CD4-positive, alpha-beta T cell treated with Interleukin-17A for 1 hour (primary cell): ENCODE data around the gene ELOVL2.
"Not testable (repeated sequence)": the region's sequence is repeated elsewhere in the genome, so short reads cannot be mapped to it uniquely, and the experiment has no call there.

Experiments
- DNase-seq: peaks from one replicate; pipeline ENCODE4 v3.0.0-alpha.2; 2020

Gene ELOVL2

GRCh38 chr6:11018225-11018624 lies 25.9 kb downstream of the ELOVL2 start:
- no peak for DNase-seq

GRCh38 chr6:11017090-11017489 lies 27.0 kb downstream of the ELOVL2 start:
- DNase-seq, result no peak

- DNase-seq, result no peak
Observed at GRCh38 chr6:11016452-11016851, 27.7 kb downstream of the ELOVL2 start.

GRCh38 chr6:11015102-11015501 lies 29.0 kb downstream of the ELOVL2 start:
- no peak for DNase-seq

- no peak for DNase-seq
Observed at GRCh38 chr6:11013721-11014070, 30.4 kb downstream of the ELOVL2 start.

GRCh38 chr6:11012976-11013720 lies 31.0 kb downstream of the ELOVL2 start:
- DNase-seq, result no peak

DNA sequence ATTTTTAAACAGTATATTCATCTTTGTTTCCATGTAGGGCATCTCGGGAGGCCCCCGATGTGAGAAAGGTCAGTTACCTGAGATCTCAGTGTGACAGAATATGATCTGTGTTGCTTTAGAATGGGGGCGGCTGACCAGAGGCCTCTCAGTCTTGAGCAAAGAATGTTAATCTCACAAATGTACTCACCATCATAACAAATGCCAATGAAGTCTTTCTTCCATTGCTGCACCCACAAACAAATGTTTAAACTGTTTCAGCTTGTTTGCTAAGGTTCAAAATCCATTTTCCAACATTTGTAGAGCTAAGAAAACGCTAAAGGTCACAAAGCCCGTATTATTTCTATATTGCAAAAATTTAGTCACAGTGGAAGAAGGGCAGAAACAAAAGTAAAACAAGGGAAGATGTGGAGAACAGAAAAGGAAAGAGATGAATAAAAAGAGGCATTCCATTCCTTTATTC lies 31.8 kb downstream of the ELOVL2 start:
- no peak for DNase-seq

- DNase-seq, result no peak
Observed at GRCh38 chr6:11011787-11012234, 32.3 kb downstream of the ELOVL2 start.

- no peak for DNase-seq
Observed at GRCh38 chr6:11009353-11009752, 34.8 kb downstream of the ELOVL2 start.

DNA sequence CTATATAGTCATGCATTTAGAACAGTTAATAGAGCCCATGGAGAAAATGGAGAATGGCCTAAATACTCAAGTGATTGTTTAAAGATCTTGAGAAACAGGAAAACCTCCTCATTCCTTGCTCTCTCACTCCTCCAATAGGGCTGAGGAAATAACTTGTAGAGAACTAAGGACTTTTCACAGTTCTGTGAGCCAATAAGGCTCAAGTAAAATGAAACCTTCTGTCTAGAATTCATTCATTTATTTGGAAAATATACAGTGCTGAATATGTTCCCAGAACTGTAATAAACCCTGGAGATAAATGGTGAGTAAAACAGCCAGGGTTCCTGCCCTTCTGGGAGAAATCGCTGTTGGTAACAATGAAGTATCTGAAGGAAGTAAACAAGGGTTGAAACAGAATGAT lies 35.3 kb downstream of the ELOVL2 start:
- DNase-seq, result no peak

DNA sequence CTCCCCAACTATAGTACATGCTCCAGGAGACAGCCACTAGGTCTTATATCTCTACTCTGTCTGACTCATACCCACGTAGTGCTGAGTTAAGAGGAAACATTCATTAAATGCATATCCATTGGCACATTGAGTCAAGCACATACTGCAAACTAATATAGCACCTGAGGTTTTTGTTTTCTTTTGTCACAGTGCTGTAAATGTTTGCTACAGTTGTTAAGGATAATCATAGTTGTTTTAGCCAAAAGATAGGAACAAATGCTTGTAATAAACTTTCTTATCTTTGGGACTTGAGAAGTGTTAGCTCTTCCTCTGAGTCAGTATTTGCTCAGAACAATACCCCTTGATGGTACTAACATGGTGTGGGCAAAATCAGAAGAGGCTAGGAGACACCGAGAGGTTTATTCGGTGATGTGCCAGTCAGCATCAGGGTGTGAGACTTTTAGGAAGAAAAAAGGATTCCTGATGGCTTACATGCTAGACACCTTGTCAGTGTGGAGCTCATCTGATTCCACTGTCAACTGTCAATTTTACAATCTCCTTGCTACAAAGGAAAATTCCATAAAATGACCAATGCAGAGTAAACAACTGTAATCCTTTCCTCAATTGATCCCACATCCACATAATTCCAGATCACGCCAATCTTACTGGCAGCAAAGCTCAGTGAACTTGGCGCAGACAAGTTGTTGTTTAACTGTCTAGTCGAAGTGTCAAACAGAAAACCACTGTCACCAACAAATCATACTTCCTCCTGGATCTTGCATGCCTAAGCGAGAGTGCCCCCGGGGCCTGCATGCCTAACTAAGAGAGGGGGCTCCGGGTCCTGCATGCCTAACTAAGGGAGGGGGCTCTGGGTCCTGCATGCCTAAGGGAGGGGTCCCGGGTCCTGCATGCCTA lies 36.1 kb downstream of the ELOVL2 start:
- DNase-seq, result no peak

DNA sequence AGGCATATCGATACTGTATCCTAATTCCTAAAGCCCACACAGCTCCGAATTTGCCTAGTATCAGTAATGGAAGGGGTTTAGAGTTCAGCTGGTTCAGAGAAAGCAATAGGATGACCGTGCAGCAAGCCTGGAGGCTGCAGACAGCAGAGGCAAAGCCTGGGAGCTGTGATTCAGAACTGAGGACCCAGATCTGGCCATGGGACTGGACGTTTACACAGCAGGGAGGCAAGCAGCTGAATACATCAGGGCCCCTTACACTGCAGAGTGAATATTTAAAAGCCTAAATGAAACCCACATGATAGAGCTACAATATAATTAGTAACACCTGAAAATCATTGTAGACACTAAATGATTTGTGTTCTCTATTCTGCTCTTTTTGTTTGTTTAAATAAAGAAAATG lies 38.0 kb downstream of the ELOVL2 start:
- no peak for DNase-seq

- DNase-seq, result not testable (repeated sequence)
Observed at GRCh38 chr6:11003297-11003696, 40.8 kb downstream of the ELOVL2 start.

- DNase-seq, result no peak
Observed at GRCh38 chr6:11002176-11002575, 41.9 kb downstream of the ELOVL2 start.

GRCh38 chr6:10999994-11000393 lies 44.1 kb downstream of the ELOVL2 start:
- no peak for DNase-seq

GRCh38 chr6:10995114-10995707 lies 48.9 kb downstream of the ELOVL2 start:
- DNase-seq, result no peak

- DNase-seq, result no peak
Observed at GRCh38 chr6:10993896-10994295, 50.2 kb downstream of the ELOVL2 start.

DNA sequence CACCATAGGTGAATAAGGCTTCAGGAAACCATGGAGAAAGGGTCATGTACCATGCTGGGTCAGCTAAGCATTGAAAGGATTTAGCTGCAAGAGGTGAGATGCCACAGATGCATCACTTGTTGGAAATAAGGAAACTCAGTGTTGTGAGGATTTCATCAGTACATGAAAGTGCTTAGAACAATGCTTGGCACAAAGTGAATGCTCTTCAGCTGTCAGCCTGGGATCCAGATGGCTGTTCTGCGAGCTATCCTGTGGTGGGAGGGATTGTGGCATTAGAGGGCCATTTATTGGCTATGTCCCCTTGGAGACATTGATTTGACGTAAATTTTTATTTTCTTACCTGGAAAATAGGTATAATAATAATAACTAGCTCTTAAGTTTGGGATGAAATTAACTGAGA lies 53.0 kb downstream of the ELOVL2 start:
- no peak for DNase-seq

DNA sequence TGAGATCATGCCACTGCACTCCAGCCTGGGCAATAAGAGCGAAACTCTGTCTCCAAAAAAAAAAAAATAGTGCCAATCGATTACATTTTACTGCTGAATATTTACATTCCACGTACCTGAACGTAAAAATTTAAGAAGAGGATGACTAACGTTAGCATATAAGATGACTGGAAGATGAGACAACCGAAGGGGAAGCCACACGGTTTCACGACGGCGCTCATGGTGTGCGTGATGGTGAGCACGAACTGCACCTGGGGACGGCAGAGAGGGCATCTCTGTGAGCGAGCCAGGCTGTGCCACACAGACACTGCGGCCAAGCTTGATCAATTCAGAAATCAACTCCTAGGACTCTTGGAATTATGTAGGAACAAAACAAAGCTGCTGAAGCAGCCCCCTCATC lies 54.5 kb downstream of the ELOVL2 start:
- DNase-seq, result no peak

GRCh38 chr6:10984959-10985358 lies 59.1 kb downstream of the ELOVL2 start:
- not testable (repeated sequence) for DNase-seq

DNA sequence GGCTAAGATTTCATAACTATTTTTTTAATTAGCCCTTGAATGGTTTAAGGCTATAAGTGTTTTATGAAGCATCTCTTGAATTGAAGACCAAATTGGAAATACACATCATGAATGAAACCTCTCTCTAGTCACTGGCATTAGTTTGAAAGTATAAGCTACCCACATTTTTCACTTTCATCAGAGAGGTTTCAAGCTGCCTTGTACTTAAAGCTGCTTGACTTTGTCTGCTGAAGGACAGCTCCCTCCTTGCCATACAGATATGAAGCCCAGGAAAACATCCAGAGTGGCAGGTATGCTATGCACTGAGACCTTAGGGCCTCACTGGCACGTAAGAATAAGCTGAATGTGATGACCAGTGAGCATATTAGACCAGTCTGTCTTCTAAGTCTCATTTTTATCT lies 62.7 kb downstream of the ELOVL2 start:
- DNase-seq, result no peak

GRCh38 chr6:10979603-10980002 lies 64.5 kb downstream of the ELOVL2 start:
- no peak for DNase-seq

DNA sequence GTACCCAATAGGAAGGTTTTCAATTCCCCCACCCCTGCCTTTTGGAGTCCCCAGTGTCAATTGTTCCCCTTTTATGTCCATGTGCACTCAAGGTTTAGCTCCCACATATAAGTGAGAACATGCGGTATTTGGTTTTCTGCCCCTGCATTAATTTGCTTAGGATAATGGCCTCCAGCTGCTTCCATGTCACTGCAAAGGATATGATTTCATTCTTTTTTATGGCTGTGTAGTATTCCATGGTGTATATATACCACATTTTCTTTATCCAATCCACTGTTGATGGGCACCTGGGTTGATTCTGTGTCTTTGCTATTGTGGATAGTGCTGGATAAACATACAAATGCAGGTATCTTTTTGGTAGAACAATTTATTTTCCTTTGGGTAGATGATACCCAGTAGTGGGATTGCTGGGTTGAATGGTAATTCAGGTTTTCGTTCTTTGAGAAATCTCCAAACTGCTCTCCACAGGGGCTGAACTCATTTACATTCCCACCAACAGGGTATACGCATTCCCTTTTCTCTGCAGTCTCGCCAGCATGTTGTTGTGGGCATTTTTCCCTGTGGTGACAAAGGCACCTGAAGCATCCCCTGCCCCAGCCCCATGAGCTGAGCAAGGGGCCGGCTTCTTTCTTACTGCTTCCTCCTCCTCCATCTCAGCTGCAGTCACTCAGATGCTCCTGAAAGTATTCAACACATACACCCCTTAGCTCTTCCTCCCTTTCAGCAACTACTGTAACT lies 66.7 kb downstream of the ELOVL2 start:
- no peak for DNase-seq
